ENCODE measurements around the gene MORC3.
"Not testable (repeated sequence)": the region's sequence is repeated elsewhere in the genome, so short reads cannot be mapped to it uniquely, and the experiment has no call there.

MORC3 gene

GRCh38 chr21:36379251-36379650 lies 59.3 kb downstream of the MORC3 start:
- H3K4me3 ChIP-seq (ENCODE audit: low read depth, low read length): no peak overlapping the region
- no peak for DNase-seq (ENCODE audit: low read depth)

- DNase-seq (ENCODE audit: low read depth): no peak
- no peak overlapping the region for H3K4me3 ChIP-seq (ENCODE audit: low read depth, low read length)
Observed at GRCh38 chr21:36381841-36382589, 62.0 kb downstream of the MORC3 start.

- DNase-seq (ENCODE audit: low read depth); H3K4me3 ChIP-seq (ENCODE audit: low read depth, low read length): not testable (repeated sequence)
Observed at GRCh38 chr21:36382722-36383121, 62.7 kb downstream of the MORC3 start.

GRCh38 chr21:36384885-36385232 lies 64.9 kb downstream of the MORC3 start:
- DNase-seq (ENCODE audit: low read depth): no peak
- peak overlapping the region; percentile 59 for H3K4me3 ChIP-seq (ENCODE audit: low read depth, low read length)

GRCh38 chr21:36385233-36386030 lies 65.4 kb downstream of the MORC3 start, which contains the start of gene CHAF1B:
CHAF1B (plus strand) TSS chr21:36385392; CDS start chr21:36386137, 745 bp downstream.
- peak; percentile 13 for DNase-seq (ENCODE audit: low read depth)
- peak within 1 kb of the TSS; percentile 59 for H3K4me3 ChIP-seq (ENCODE audit: low read depth, low read length)

- DNase-seq (ENCODE audit: low read depth): no peak
Observed at GRCh38 chr21:36386031-36386642, 66.1 kb downstream of the MORC3 start.

GRCh38 chr21:36388096-36388495 lies 68.1 kb downstream of the MORC3 start:
- peak; percentile 7 for DNase-seq (ENCODE audit: low read depth)
- H3K4me3 ChIP-seq (ENCODE audit: low read depth, low read length): no peak overlapping the region

More at GRCh38 chr21:36386031-36386642, 66.1 kb downstream of the MORC3 start:
- peak overlapping the region; percentile 59 for H3K4me3 ChIP-seq (ENCODE audit: low read depth, low read length)

- no peak for DNase-seq (ENCODE audit: low read depth)
- H3K4me3 ChIP-seq (ENCODE audit: low read depth, low read length): no peak overlapping the region
Observed at GRCh38 chr21:36388835-36389234, 68.8 kb downstream of the MORC3 start.

- DNase-seq (ENCODE audit: low read depth); H3K4me3 ChIP-seq (ENCODE audit: low read depth, low read length): not testable (repeated sequence)
Observed at GRCh38 chr21:36391649-36392048, 71.7 kb downstream of the MORC3 start.

- H3K4me3 ChIP-seq (ENCODE audit: low read depth, low read length): no peak overlapping the region
- no peak for DNase-seq (ENCODE audit: low read depth)
Observed at GRCh38 chr21:36395353-36396111, 75.5 kb downstream of the MORC3 start.

- no peak for DNase-seq (ENCODE audit: low read depth)
- H3K4me3 ChIP-seq (ENCODE audit: low read depth, low read length): no peak overlapping the region
Observed at GRCh38 chr21:36396325-36396724, 76.3 kb downstream of the MORC3 start.

- H3K4me3 ChIP-seq (ENCODE audit: low read depth, low read length): no peak overlapping the region
Observed at GRCh38 chr21:36396971-36397370, 77.0 kb downstream of the MORC3 start.

GRCh38 chr21:36397606-36398005 lies 77.6 kb downstream of the MORC3 start:
- no peak for DNase-seq (ENCODE audit: low read depth)
- H3K4me3 ChIP-seq (ENCODE audit: low read depth, low read length): no peak overlapping the region

More at GRCh38 chr21:36396971-36397370, 77.0 kb downstream of the MORC3 start:
- no peak for DNase-seq (ENCODE audit: low read depth)

GRCh38 chr21:36399736-36400135 lies 79.7 kb downstream of the MORC3 start:
- H3K4me3 ChIP-seq (ENCODE audit: low read depth, low read length); DNase-seq (ENCODE audit: low read depth): not testable (repeated sequence)

- H3K4me3 ChIP-seq (ENCODE audit: low read depth, low read length): no peak overlapping the region
- no peak for DNase-seq (ENCODE audit: low read depth)
Observed at GRCh38 chr21:36400719-36401118, 80.7 kb downstream of the MORC3 start.

- no peak overlapping the region for H3K4me3 ChIP-seq (ENCODE audit: low read depth, low read length)
- no peak for DNase-seq (ENCODE audit: low read depth)
Observed at GRCh38 chr21:36402339-36402738, 82.3 kb downstream of the MORC3 start.

- no peak for DNase-seq (ENCODE audit: low read depth)
- no peak overlapping the region for H3K4me3 ChIP-seq (ENCODE audit: low read depth, low read length)
Observed at GRCh38 chr21:36403713-36404112, 83.7 kb downstream of the MORC3 start.

- DNase-seq (ENCODE audit: low read depth): no peak
- H3K4me3 ChIP-seq (ENCODE audit: low read depth, low read length): no peak overlapping the region
Observed at GRCh38 chr21:36408568-36408967, 88.6 kb downstream of the MORC3 start.

GRCh38 chr21:36411301-36411700 lies 91.3 kb downstream of the MORC3 start:
- H3K4me3 ChIP-seq (ENCODE audit: low read depth, low read length): no peak overlapping the region
- no peak for DNase-seq (ENCODE audit: low read depth)

All from skeletal muscle cell (primary cell).